Fibroblast of villous mesenchyme (primary cell): ENCODE results near the gene GLT8D2. TPM values are rescaled to one million over a fixed set of nuclear protein-coding genes. Genes with fewer than 3 reads are reported as not detected.
A peak's percentile ranks its signal among the peaks of the same experiment; 100 is the strongest.

Source experiments
- DNase-seq: peaks from one replicate; pipeline ENCODE4 v3.0.0-alpha.2; 2010; ENCODE audit warnings: low read depth
- H3K4me3 ChIP-seq: 2 replicates; pipeline ENCODE4 v1.5.1; 2011; ENCODE audit warnings: low read depth, mild to moderate bottlenecking, low read length
- CTCF ChIP-seq: IDR thresholded peaks from 2 replicates; pipeline ENCODE4 v1.5.1; 2012; ENCODE audit warnings: low read depth, mild to moderate bottlenecking, low read length; ENCODE audit not compliant: insufficient read depth
- total RNA-seq: library from RNA; depleted of rRNA; stranded (reverse); fragments of >200 nt; gene quantifications from 2 replicates; pipeline ENCODE4 v1.2.3, GENCODE V29; 2012

Gene GLT8D2
- total RNA-seq, 1 donor, result 51.4 TPM

- H3K4me3 ChIP-seq, result no peak overlapping the region
- TF ChIP-seq CTCF, result no peak
- DNase-seq, result no peak
These were observed 80.6 kb downstream of the GLT8D2 start for GRCh38 chr12:103969391-103969790.

GRCh38 chr12:103966736-103967135, 83.3 kb downstream of the GLT8D2 start:
- no peak for TF ChIP-seq CTCF
- peak overlapping the region; percentile 98 for H3K4me3 ChIP-seq

GRCh38 chr12:103965590-103966504, 84.1 kb downstream of the GLT8D2 start, which contains the start of gene TDG:
TDG (plus strand) TSS chr12:103965872; CDS start chr12:103966038, 166 bp downstream.
- peak; percentile 7 for TF ChIP-seq CTCF
- peak; percentile 99 for DNase-seq
- H3K4me3 ChIP-seq, result peak within 1 kb of the TSS; percentile 98

More at GRCh38 chr12:103966736-103967135, 83.3 kb downstream of the GLT8D2 start:
- no peak for DNase-seq

GRCh38 chr12:103965255-103965589, 84.8 kb downstream of the GLT8D2 start:
- no peak for DNase-seq
- H3K4me3 ChIP-seq, result peak overlapping the region; percentile 98
- TF ChIP-seq CTCF, result no peak

GRCh38 chr12:103964805-103965204, 85.2 kb downstream of the GLT8D2 start:
- no peak for DNase-seq
- TF ChIP-seq CTCF, result no peak
- H3K4me3 ChIP-seq, result peak overlapping the region; percentile 98

- TF ChIP-seq CTCF, result no peak
- no peak for DNase-seq
These were observed 87.5 kb downstream of the GLT8D2 start for GRCh38 chr12:103962493-103962892.

More at GRCh38 chr12:103962493-103962892, 87.5 kb downstream of the GLT8D2 start:
- H3K4me3 ChIP-seq, result no peak overlapping the region
